HepG2 (cell line): ENCODE measurements around the gene STEAP1B. TPM values are rescaled to one million over a fixed set of nuclear protein-coding genes. Genes with fewer than 3 reads are reported as not detected.

ENCODE experiments used
- ATAC-seq: fragments of 200-7000 bp; cut with Tn5 transposase; 3 replicates; pipeline ENCODE4 v1.9.1; 2020; ENCODE audit warnings: mild to moderate bottlenecking, moderate library complexity
- BruUV-seq: library from RNA; stranded (reverse); fragments of 400-500 nt; replicated peaks from 2 replicates; lab custom pipeline; 2021; lab: Mats Ljungman, UMichigan
- CTCF ChIA-PET: fragments of 300-600 bp; formaldehyde crosslinking; extraction: SDS; loops from one replicate; lab custom pipeline; 2021; ENCODE audit warnings: low total read pairs, inconsistent platforms, low intra/inter-chr PET ratio; lab: Yijun Ruan, JAX
- POLR2A ChIA-PET: fragments of 350-600 bp; sonication (Branson Sonifier 250); formaldehyde crosslinking; loops from one replicate; lab custom pipeline; 2020; ENCODE audit warnings: antibody characterized with exemption, inconsistent platforms; lab: Yijun Ruan, JAX
- DNase-seq: peaks from one replicate; pipeline ENCODE4 v3.0.0-alpha.2; 2015; ENCODE audit warnings: low spot score
- FAIRE-seq: peaks from 3 replicates; lab custom pipeline; 2011; peaks lifted over from hg19 to GRCh38; lab: Jason Lieb, UNC
- H2AFZ ChIP-seq: one replicate; pipeline ENCODE4 v1.6.1; 2011; ENCODE audit warnings: low read length, inconsistent platforms
- H3K27ac ChIP-seq: fragments of 300-600 bp; 3 replicates; pipeline ENCODE4 v1.8.0; 2011; ENCODE audit warnings: mixed run types, mild to moderate bottlenecking, mixed read lengths, low read length, inconsistent platforms; ENCODE audit not compliant: insufficient read depth; ENCODE audit errors: extremely low read length
- H3K27me3 ChIP-seq, 2 experiments: fragments of 200-600 bp in 1 of 2; 2 replicates in 1 of 2; 3 replicates in 1 of 2; pipeline versions ENCODE4 v1.6.0 to v1.8.0; 2011; ENCODE audit warnings: low read length in 2 of 2, mild to moderate bottlenecking in 2 of 2, moderate library complexity in 2 of 2, inconsistent platforms in 1 of 2; ENCODE audit not compliant: insufficient read depth in 2 of 2, control insufficient read depth in 1 of 2
- H3K36me3 ChIP-seq, 2 experiments: fragments of 200-600 bp in 1 of 2; replicated peaks in 1 of 2; 2 replicates in 1 of 2; 3 replicates in 1 of 2; pipeline versions ENCODE4 v1.5.1 to v1.8.0; 2011; ENCODE audit warnings: low read length in 2 of 2, inconsistent platforms in 1 of 2; ENCODE audit not compliant: insufficient read depth in 2 of 2, control insufficient read depth in 1 of 2
- H3K4me1 ChIP-seq: 2 replicates; pipeline ENCODE4 v1.5.1; 2012; ENCODE audit warnings: low read length, inconsistent platforms; ENCODE audit not compliant: insufficient read depth
- H3K4me2 ChIP-seq: 2 replicates; pipeline ENCODE4 v1.6.0; 2011; ENCODE audit warnings: low read depth, low read length, inconsistent platforms
- H3K4me3 ChIP-seq, 3 experiments: fragments of 200-600 bp in 1 of 3; sonication (generic), shearing (Covaris generic) in 1 of 3; replicated peaks in 1 of 3; 2 replicates each; pipeline ENCODE4 v1.5.1; 2011 to 2016; ENCODE audit warnings: low read length in 3 of 3, inconsistent platforms in 2 of 3, low read depth in 2 of 3, mild to moderate bottlenecking in 2 of 3, control low read depth in 1 of 3, mixed read lengths in 1 of 3; ENCODE audit not compliant: insufficient read depth in 1 of 3
- H3K79me2 ChIP-seq: one replicate; pipeline ENCODE4 v1.6.1; 2011; ENCODE audit warnings: low read length, inconsistent platforms; ENCODE audit not compliant: insufficient read depth
- H3K9ac ChIP-seq: 2 replicates; pipeline ENCODE4 v1.6.0; 2011; ENCODE audit warnings: mild to moderate bottlenecking, low read depth, low read length, inconsistent platforms; ENCODE audit not compliant: insufficient read depth
- H3K9me3 ChIP-seq: 2 replicates; pipeline ENCODE4 v1.5.1; 2012; ENCODE audit warnings: mild to moderate bottlenecking, low read length
- H4K20me1 ChIP-seq: 2 replicates; pipeline ENCODE4 v1.6.0; 2011; ENCODE audit warnings: inconsistent platforms, mild to moderate bottlenecking, low read length, moderate library complexity; ENCODE audit not compliant: insufficient read depth
- MEF2D ChIP-seq: sonication (generic); formaldehyde crosslinking; IDR thresholded peaks from 2 replicates; pipeline ENCODE4 v1.5.1; 2020; ENCODE audit warnings: mild to moderate bottlenecking, missing genetic modification reagents
- MLLT10 ChIP-seq: sonication (generic); formaldehyde crosslinking; IDR thresholded peaks from 2 replicates; pipeline ENCODE4 v1.4.0; 2020; ENCODE audit warnings: missing genetic modification reagents
- MXD4 ChIP-seq: IDR thresholded peaks from 2 replicates; pipeline ENCODE4 v1.6.1; 2016; ENCODE audit warnings: mild to moderate bottlenecking, missing biosample characterization, missing genetic modification reagents
- RAD21 ChIP-seq: fragments of 450-650 bp; formaldehyde crosslinking; IDR thresholded peaks from 2 replicates; pipeline ENCODE4 v1.5.0; 2020; ENCODE audit warnings: mild to moderate bottlenecking
- SMC3 ChIP-seq: IDR thresholded peaks from 2 replicates; pipeline ENCODE4 v1.6.1; 2011; ENCODE audit warnings: low read length, improper control_type of control experiment
- STAG1 ChIP-seq: sonication (generic); formaldehyde crosslinking; IDR thresholded peaks from 2 replicates; pipeline ENCODE4 v1.4.0; 2020; ENCODE audit warnings: missing genetic modification reagents
- TBX3 ChIP-seq: fragments of 450-650 bp; IDR thresholded peaks from 2 replicates; pipeline ENCODE4 v1.6.1; 2017; ENCODE audit warnings: antibody characterized with exemption, mild to moderate bottlenecking, inconsistent platforms, borderline replicate concordance
- ZNF687 ChIP-seq: sonication (generic); formaldehyde crosslinking; IDR thresholded peaks from 2 replicates; pipeline ENCODE4 v1.5.1; 2020; ENCODE audit warnings: mild to moderate bottlenecking, missing genetic modification reagents, moderate library complexity
- WGBS: methylation state at CpG from one replicate; pipeline ENCODE4 v1.1.6; 2017; ENCODE audit warnings: low lambda C conversion rate; 5-methylcytosine and 5-hydroxymethylcytosine counted together
- in situ Hi-C: cut with HindIII; loops from 2 replicates; pipeline ENCODE4 v1.10.0; 2017; ENCODE audit warnings: low pct_unique_long_range_greater_than_20kb; ENCODE audit not compliant: extremely low pct_ligation_motif_present
- intact Hi-C: fragments of 100-400 bp; cut with micrococcal nuclease; formaldehyde crosslinking; loops from one replicate; pipeline ENCODE4 v1.10.0; 2022; ENCODE audit not compliant: unreplicated experiment
- polyA plus RNA-seq, 8 experiments: library from polyadenylated mRNA; depleted of rRNA in 3 of 8; stranded (reverse) in 7 of 8; unstranded in 1 of 8; fragments of >200 nt; fragmentation: Illumina TruSeq in 4 of 8; extraction: Trizol in 4 of 8; gene quantifications; 2 replicates each; pipeline versions ENCODE4 v1.2.1 to v1.2.3, GENCODE V29; 2011 to 2016; ENCODE audit warnings: low read depth in 4 of 8, missing spikeins in 1 of 8, mixed read lengths in 1 of 8; ENCODE audit not compliant: insufficient read depth in 1 of 8
- total RNA-seq, 5 experiments: library from RNA; depleted of rRNA; stranded (reverse); fragments of >200 nt; fragmentation: Illumina TruSeq; extraction: Trizol; gene quantifications; 2 replicates each; pipeline ENCODE4 v1.2.3, GENCODE V29; 2016; ENCODE audit warnings: low read depth in 1 of 5
- TF ChIP-seq, protein P1 (sequence below): sonication (generic); formaldehyde crosslinking; IDR thresholded peaks from 2 replicates; pipeline ENCODE4 v1.5.0; 2020; ENCODE audit warnings: mild to moderate bottlenecking, missing genetic modification reagents, moderate library complexity

The STEAP1B gene
- total and polyA plus RNA-seq, 2 of the 13 experiments (the other 11 are each of a cell fraction or from before 2014, with no cell fraction given), result not detected

DNA sequence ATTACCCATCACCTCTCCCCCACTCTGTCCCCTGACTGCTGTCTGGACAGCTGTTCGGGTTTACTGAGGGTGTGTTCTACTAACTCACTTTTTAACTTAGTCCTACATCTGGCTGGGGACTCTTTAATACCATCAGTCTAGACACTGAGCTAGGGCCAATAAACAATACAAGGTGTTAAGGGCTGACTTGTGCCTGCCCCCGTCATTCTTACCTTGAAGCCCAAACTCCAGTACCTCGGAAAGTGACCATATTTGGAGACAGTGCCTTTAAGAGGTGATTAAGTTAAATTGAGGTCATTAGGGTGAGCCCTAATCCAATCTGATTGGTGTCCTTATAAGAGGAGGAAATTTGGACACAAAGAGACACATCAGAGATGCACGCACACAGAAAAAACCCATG is 35.7 kb downstream of the STEAP1B start:
- peaks cover 9% of the 10 kb centered on the region; the same call in 1 of the 2 replicates for H3K4me1 ChIP-seq
- ChIA-PET CTCF (no interaction called here), POLR2A (no interaction called here)
- intact Hi-C loops (no loop called here), in situ Hi-C loops (no loop called here)
- no peaks in the 10 kb centered on the region for H3K36me3 ChIP-seq
- H3K4me3 ChIP-seq, result no peak overlapping the region
- no peak overlapping the region for H2AFZ ChIP-seq
- 29% methylated on average over 4 of the region's 4 CpGs for WGBS
- no peak overlapping the region for H3K4me2 ChIP-seq
- no TSS peak for BruUV-seq
- no peaks in the 10 kb centered on the region for H4K20me1 ChIP-seq
- no peaks in the 10 kb centered on the region for H3K79me2 ChIP-seq
- H3K27me3 ChIP-seq, result peaks cover 0 to 11% of the 10 kb centered on the region in 2 experiments; a peak in 1 of 5 replicates
- no peak overlapping the region for H3K9ac ChIP-seq
- no peak for DNase-seq
- H3K27ac ChIP-seq, result no peak overlapping the region
- H3K9me3 ChIP-seq, result no peaks in the 10 kb centered on the region
- no peak for ATAC-seq
- FAIRE-seq, result no peak
- TF ChIP-seq TBX3, result no peak
- TF ChIP-seq, all 625 proteins: peak for 0

DNA sequence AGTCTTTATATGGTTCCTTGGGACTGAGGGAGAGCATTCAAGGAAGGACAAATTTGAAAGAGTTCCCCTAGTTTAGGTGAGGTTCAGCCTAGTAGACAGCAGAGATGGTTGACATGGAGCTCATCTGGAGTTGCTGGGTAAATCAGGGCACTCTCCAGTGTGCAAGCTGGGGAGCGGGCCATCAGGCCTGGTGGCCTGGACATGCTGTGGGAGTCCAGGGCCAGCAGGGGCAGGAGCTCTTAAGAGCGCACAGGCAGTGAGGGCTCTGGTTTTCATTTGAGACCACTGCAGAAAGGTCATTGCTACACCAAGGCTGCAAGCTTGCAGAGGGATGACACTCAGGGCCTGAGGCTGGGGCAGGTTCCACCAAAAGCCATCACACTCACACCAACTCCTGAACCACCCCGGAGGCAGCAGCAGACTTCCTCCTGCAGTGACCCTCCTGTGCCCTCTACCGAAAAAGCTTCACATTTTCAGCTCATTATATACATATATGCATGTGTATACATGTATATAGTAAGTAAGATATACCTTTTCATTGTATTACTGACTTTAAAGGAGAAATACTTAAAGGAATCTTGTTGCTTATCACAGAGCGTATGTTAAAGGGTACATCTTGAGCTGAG is 39.5 kb downstream of the STEAP1B start:
- no peak overlapping the region for H3K27ac ChIP-seq
- WGBS, result 41% methylated on average over 5 of the region's 5 CpGs

More for the DNA sequence above, 39.5 kb downstream of the STEAP1B start:
- ATAC-seq, result peak; percentile 97
- POLR2A ChIA-PET, result no interaction called here
- Histone ChIP-seq H3K79me2 (no peaks in the 10 kb centered on the region), H3K36me3 (no peaks in the 10 kb centered on the region), H3K4me1 (peaks cover 9% of the 10 kb centered on the region), H3K4me3 (no peak overlapping the region), H3K4me2 (peak overlapping the region; percentile 37; the same call in 1 of the 2 replicates), H4K20me1 (no peaks in the 10 kb centered on the region), H3K27me3 (peaks cover 0 to 7% of the 10 kb centered on the region in 2 experiments; a peak in 1 of 5 replicates), H3K9me3 (no peaks in the 10 kb centered on the region), H3K9ac (no peak overlapping the region), H2AFZ (no peak overlapping the region)
- no peak for FAIRE-seq
- TF ChIP-seq, protein P1, sequence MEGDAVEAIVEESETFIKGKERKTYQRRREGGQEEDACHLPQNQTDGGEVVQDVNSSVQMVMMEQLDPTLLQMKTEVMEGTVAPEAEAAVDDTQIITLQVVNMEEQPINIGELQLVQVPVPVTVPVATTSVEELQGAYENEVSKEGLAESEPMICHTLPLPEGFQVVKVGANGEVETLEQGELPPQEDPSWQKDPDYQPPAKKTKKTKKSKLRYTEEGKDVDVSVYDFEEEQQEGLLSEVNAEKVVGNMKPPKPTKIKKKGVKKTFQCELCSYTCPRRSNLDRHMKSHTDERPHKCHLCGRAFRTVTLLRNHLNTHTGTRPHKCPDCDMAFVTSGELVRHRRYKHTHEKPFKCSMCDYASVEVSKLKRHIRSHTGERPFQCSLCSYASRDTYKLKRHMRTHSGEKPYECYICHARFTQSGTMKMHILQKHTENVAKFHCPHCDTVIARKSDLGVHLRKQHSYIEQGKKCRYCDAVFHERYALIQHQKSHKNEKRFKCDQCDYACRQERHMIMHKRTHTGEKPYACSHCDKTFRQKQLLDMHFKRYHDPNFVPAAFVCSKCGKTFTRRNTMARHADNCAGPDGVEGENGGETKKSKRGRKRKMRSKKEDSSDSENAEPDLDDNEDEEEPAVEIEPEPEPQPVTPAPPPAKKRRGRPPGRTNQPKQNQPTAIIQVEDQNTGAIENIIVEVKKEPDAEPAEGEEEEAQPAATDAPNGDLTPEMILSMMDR (CRISPR knock-in tag), result peak; percentile 47
- no peak for TF ChIP-seq MLLT10 (CRISPR knock-in tag)
- peak; percentile 13; the same call in 1 of the 2 replicates for TF ChIP-seq RAD21 (CRISPR knock-in tag)
- TF ChIP-seq SMC3, result peak; percentile 32; the same call in 1 of the 2 replicates
- 0 out of 2 replicates have a peak, but pooled peaks have one; percentile 15 for TF ChIP-seq MXD4 (CRISPR knock-in tag)
- TF ChIP-seq ZNF687 (CRISPR knock-in tag), result peak; percentile 47
- no peak for TF ChIP-seq MEF2D (CRISPR knock-in tag)
- TF ChIP-seq STAG1 (CRISPR knock-in tag), result peak; percentile 74
- intact Hi-C loops (no loop called here), in situ Hi-C loops (no loop called here)
- CTCF ChIA-PET, result no interaction called here
- no TSS peak for BruUV-seq
- DNase-seq, result no peak
